Posterior vena cava (tissue), 2 donors: ENCODE measurements around the gene NFATC2. TPM values are rescaled to one million over a fixed set of nuclear protein-coding genes. Genes with fewer than 3 reads are reported as not detected.
A peak's percentile ranks its signal among the peaks of the same experiment; 100 is the strongest.

Experiments used
- DNase-seq: peaks from one replicate; pipeline ENCODE4 v3.0.0-alpha.2; 2020; ENCODE audit warnings: low spot score
- intact Hi-C, 2 donors: fragments of 100-400 bp; cut with DNase I; formaldehyde crosslinking; loops; one replicate each; pipeline versions ENCODE4 v1.14.1 to v1.14.2; 2022 to 2023
- total RNA-seq, 2 donors: library from RNA; stranded (reverse); fragmentation: NEBNext Ultra II Directional; extraction: Animal tissue kit (Norgen Biotek cat#: 25700); gene quantifications; one replicate each; pipeline ENCODE4 v1.2.1, GENCODE V29; 2021
- donor health status: DM: yes; HTN: yes; CAD: no.
- donor health status: DM: yes; HTN: yes; CAD: no.

NFATC2 gene
- total RNA-seq, 2 donors from 2014 or later: 4.4 to 11.8 TPM

DNA sequence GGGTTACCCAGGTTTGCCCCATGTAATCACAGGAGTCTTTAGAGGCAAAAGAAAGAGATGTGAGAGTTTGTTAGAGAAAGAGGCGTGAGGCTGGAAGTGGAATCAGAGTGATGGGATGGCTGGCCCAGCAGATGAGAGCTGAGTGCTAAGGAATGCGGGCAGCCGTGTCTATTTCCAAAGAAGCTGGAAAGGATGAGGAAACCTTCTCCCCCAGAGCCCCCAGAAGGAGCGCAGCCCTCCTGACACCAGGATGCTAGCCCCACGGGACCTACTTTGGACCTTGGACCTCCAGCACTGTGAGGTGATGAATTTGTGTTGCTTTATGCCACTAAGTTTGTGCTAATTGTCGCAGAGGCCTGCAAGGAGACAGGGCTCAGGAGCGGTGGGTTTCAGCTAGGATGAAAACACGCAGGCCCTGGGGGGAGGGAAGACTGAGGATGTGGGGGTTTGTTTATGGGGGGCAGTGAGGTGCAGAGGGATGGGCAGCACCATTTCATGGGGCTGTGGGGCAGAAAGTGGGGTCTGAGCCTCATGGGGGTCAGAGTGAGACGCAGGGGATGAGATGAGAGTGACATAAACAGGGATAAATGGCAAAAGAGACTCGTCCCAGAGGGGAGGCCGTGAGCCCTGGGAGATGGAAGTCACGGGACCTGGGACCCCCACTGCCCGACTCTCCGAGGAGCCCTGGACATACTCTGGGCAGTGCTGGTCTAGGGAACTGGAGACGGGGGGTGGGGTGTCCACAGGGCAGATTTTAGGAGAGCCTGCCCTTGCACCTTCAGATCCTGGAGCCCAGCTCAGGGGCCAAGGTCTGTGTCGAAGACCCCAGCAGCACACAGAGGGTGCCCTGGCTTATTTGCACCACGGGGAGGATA lies 160.2 kb downstream of the NFATC2 start:
- no peak for DNase-seq
- intact Hi-C loops: no loop called here

DNA sequence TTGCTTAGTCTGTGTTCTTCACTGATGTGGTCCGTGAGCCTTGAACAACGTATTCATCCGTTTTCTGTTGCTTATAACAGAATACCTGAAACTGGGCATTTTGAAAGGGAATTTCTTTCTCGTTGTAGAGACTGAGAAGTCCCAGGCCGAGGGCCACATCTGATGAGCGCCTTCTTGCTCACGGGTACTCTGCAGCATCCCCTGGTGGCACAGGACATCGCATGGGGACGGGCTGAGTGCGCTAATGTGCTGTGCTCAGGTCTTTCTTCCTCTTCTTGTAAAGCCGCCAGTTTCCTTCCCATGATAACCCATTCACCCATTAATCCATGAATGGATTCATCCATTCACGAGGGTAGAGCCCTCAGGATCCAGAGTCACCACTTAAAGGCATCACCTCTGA lies 161.0 kb downstream of the NFATC2 start:
- peak; percentile 54 for DNase-seq
- intact Hi-C loops: no loop called here

DNA sequence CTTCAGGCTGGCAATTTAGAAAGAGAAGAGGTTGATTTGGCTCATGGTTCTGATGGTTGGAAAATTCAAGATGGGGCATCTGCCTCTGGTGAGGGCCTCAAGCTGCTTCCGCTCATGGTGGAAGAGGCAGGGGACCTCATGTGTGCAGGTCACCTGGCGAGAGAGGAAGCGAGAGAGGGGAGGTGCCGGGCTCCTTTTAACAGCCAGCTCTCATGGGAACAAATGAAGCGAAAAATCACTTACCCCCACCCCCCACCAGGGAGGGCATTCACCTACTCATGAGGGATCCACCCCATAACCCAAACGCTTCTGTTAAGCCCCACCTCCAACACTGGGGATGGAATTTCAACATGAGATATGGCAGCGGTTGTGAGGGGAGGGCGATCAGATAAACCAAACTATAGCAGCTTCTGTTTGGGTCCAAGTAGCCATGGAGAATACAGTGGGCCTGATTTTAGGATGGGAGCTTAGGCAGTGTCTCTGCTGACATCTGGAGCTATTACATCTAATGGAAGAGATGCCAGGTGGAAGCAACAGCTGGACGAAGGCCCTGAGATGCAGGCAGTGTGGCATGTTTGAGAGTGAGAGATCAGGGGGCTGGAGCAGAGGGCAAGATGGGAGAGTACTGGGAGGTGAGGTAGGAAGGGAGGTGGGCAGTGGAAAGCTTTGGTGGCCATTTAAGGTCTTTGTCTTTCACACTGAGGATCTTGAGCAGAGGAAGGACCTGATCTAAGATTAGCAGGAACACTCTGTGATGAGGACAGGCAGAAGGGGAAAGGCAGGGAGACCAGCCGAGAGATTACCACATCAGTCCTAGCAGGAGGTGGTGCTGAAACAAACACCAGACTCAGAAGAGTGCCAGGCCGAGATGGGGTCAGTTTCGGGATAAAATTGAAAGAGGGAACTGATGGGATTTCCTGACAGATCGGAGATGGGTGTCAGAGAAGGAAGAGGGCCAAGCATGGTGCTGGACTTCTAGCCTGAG lies 161.8 kb downstream of the NFATC2 start:
- peak; percentile 24 for DNase-seq
- intact Hi-C loops: no loop called here

DNA sequence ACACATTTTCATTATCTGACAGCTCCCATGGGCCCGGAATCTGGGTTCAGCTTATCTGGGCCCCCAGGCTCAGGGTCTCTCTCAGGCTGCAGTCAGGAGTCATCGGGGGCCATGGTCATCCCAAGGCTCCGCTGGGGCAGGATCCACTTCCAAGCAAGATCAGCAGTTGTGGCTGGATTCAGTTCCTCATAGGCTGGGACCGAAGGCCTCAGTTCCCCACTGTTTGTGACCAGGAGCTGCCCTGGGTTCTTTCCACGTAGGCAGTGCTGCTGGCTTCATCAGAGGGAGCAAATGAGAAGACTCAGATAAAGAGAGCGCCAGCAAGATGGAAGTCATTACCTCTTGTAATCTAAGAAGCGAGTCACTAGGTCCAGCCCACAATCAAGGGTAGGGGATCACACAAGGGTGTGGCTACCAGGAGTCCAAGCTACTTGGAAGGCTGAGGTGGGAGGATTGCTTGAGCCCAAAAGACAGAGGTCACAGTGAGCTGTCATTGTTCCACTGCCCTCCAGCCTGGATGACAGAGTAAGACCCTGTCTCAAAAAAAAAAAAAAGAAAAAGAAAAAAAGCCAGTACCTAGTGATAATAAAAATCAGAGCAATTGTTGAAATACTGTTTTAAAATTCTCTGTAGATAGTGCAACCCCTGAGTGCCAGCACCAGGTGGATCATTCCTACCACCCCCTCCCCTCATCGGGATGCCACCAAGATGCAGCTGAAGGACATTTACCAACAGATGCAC lies 162.7 kb downstream of the NFATC2 start:
- intact Hi-C loops: loop anchor here (5.0 kb wide), 2 partner anchors 52 to 208 kb away; no protein-coding TSS in a partner anchor
- peak; percentile 53 for DNase-seq

DNA sequence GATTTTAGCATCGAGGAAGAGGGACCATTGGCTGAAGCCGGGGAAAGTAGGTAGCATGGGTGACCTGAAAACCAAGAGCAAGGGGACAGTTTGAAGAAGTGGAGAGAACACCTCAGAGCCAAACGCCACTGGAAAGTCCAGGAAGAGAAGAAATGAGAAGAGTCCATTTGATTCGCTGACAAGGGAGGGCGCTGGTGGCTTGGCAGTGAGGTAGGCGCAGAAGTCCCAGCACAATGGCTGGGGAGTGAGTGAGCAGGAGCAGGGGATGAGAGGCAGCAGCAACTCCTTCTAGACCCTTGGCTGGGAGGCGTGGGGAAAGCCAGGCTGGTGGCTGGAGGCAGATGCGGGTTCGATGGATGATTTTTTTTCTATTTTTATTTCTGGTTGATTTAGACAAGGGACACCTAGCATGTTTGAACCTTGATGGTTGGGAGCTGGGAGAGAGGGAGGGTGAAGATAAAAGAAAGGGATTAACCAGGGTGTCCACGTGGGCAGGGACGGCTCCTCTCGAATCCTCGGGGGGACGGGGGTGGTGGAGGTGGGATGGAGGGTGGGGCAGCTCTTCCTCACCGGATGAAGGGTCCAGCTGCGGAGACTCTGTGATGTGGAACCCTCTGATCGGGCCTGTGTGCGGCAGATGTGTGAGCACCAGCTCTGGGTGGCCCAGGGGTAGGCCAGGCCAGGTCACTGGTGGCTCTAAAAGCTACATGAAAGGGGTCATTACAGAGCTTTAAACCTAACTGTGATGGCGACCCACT lies 164.2 kb downstream of the NFATC2 start:
- intact Hi-C loops: loop anchor here (5.0 kb wide), 2 partner anchors 51 to 209 kb away; no protein-coding TSS in a partner anchor
- DNase-seq: no peak

GRCh38 chr20:51377132-51377531 lies 165.4 kb downstream of the NFATC2 start:
- intact Hi-C loops: loop anchor here (5.0 kb wide), 2 partner anchors 50 to 210 kb away; no protein-coding TSS in a partner anchor
- no peak for DNase-seq

DNA sequence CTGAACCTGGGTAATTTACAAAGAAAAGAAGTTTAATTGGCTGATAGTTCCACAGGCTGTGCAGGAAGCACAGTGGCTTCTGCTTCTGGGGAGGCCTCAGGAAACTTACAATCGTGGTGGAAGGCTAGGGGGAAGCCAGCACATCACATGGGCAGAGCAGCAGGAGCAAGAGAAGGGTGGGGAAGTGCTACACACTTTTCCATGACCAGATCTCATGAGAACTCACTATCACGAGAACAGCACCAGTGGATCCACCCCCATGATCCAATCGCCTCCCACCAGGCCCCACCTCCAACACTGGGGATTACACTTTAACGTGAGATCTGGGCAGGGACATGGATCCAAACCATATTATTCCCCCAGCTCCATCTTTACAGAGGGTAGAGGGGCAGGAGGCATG lies 166.4 kb downstream of the NFATC2 start:
- intact Hi-C loops: loop anchor here (5.0 kb wide), 2 partner anchors 49 to 211 kb away; no protein-coding TSS in a partner anchor

DNA sequence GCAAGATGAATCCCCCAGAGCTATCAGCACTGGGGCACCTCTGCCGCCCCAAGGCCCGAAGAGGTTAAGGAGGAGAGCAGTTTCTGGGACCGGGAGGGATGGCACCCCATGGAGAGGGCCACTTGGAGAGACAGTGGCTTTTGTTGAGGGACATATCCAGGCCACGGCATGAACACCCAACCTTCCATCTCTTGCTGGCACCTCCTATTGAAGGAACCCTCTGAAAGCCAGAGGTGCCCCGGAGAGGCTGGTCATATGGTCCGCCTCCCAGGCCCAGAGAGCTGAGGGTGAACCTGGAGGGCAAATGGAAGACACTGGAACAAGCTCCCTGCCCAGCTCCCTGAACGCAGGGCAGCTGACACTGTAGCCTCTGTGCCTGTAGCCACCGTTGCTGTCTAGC lies 167.0 kb downstream of the NFATC2 start:
- intact Hi-C loops: loop anchor here (5.0 kb wide), 2 partner anchors 48 to 212 kb away; no protein-coding TSS in a partner anchor
- DNase-seq: peak; percentile 42

More for the DNA sequence above, 166.4 kb downstream of the NFATC2 start:
- DNase-seq: peak; percentile 13

- DNase-seq: peak; percentile 61
- intact Hi-C loops: loop anchor here (5.0 kb wide), 2 partner anchors 48 to 212 kb away; no protein-coding TSS in a partner anchor
These were observed 167.6 kb downstream of the NFATC2 start for GRCh38 chr20:51374961-51375360.

- intact Hi-C loops: no loop called here
- DNase-seq: no peak
These were observed 168.1 kb downstream of the NFATC2 start for GRCh38 chr20:51374456-51374830.

GRCh38 chr20:51373713-51374455 lies 168.6 kb downstream of the NFATC2 start:
- intact Hi-C loops: loop anchor here in 1 of 2 donors (2.0 kb wide), 1 partner anchor 227 kb away; no protein-coding TSS in a partner anchor

GRCh38 chr20:51372966-51373365 lies 169.6 kb downstream of the NFATC2 start:
- DNase-seq: peak; percentile 61
- intact Hi-C loops: loop anchor here in 1 of 2 donors (2.0 kb wide), 1 partner anchor 228 kb away; no protein-coding TSS in a partner anchor

More at GRCh38 chr20:51373713-51374455, 168.6 kb downstream of the NFATC2 start:
- DNase-seq: peak; percentile 82

DNA sequence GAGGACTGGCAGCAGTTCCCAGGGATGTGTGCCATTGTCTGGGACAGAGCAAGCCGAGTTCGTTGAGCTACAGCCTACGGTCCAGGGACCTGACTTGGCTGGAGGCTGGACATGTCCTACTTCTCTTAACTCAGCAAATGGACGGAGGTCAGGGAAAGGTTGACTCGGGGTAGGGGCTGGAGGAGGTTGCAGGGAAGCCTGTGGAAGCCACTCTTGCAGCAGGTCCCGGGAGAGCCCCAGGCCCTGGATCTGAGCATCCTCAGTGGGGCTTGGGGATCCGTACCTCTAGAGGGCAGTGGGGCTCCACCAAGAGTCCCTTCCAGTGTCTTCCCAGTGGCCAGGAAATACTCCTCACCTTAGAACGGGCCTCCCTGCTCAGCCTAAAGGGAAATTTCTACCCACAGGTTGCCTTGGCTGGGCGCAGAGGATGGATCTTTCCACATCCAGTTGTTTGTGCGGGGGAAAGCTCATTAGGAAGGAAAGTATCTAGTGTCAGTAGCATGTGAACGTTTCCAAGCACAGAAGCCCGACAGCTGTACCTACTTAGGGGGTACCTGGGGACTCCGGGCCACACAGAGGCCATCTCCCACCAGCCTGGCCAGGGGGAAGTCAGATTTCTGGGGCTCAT lies 170.2 kb downstream of the NFATC2 start:
- DNase-seq: peak; percentile 85
- intact Hi-C loops: loop anchor here in 1 of 2 donors (2.0 kb wide), 1 partner anchor 229 kb away; no protein-coding TSS in a partner anchor

- no peak for DNase-seq
- intact Hi-C loops: loop anchor here in 1 of 2 donors (2.0 kb wide), 1 partner anchor 229 kb away; no protein-coding TSS in a partner anchor
These were observed 170.8 kb downstream of the NFATC2 start for GRCh38 chr20:51371720-51372119.

DNA sequence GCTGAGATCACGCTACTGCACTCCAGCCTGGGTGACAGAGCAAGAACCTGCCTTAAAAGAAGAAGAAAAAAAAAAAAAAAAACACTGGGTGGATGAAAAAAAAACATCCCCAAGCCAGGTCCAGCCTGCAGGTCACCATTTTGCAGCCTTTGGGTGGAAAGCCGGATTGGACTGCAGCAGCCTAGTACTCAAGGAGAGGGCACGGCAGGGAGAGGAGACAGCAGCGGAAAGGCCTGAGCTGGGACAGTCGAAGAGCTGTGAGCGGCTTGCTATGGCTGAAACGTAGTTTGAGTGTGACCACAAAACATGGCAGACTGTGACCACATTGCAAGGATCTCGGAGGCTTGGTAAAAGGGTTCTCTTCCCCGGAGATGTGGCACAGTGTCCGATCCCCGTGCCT lies 173.0 kb downstream of the NFATC2 start:
- intact Hi-C loops: no loop called here
- DNase-seq: peak; percentile 30

DNA sequence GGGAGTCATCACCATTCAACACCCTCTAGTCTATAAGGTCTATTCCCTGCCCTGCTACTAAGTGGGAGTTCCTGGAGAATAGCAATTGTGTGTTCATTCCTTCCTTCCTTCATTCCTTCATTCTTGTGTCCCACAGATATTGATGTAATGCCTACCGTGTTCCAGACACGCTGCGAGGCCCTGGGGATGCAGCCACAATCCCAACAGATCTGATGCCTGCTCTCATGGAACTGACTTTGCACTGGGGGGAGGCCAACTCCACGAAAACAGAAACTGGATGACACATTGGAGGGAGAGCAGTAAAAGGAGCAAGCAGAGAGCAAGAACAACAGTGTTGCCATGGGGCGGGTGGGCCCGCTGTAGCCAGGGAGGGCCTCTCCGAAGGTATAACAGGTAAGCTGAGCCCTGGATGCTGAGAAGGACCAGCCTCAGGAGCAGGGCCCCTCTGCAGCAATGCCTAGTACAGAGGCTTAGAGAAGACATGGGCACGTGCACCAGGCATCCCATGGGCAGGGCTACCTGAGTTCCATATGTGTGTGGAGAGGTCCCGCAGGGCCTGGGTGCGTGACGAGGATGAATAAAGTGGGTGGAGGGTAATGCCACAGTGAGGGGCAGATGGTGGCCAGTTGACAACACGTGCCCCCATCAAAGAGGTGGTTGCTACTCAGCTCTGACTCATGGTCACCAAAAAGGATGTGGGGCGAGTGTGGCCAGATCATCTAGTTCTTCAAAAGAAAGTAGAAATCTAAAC lies 173.9 kb downstream of the NFATC2 start:
- intact Hi-C loops: no loop called here
- DNase-seq: peak; percentile 69
